Stomach (tissue), 4 donors: Measurements from ENCODE around the gene FCHO2.

Source experiments
- CTCF ChIP-seq, 7 experiments: fragments of 450-650 bp in 4 of 7; fragments of 200-600 bp in 3 of 7; sonication (generic) in 3 of 7; IDR thresholded peaks; one replicate each; pipeline ENCODE4 v1.5.1; 2016 to 2019; ENCODE audit warnings: antibody characterized with exemption in 7 of 7, control low read depth in 2 of 7, mild to moderate bottlenecking in 1 of 7
- EP300 ChIP-seq: sonication (generic); formaldehyde crosslinking; IDR thresholded peaks from one replicate; pipeline ENCODE4 v1.6.1; 2017; ENCODE audit warnings: antibody characterized with exemption
- POLR2A ChIP-seq, 4 donors: fragments of 450-650 bp; IDR thresholded peaks; one replicate each; pipeline ENCODE4 v1.6.1; 2016; ENCODE audit warnings: antibody characterized with exemption in 4 of 4, control low read depth in 2 of 4, mild to moderate bottlenecking in 1 of 4, moderate library complexity in 1 of 4
- POLR2AphosphoS5 ChIP-seq, 3 donors: sonication (generic); formaldehyde crosslinking; IDR thresholded peaks; one replicate each; pipeline ENCODE4 v1.6.1; 2016; ENCODE audit warnings: antibody characterized with exemption in 3 of 3

- TF ChIP-seq POLR2AphosphoS5 (IDR thresholded peaks at IDR 0.05): peak in 2 of 3 donors; percentile 74 to 81
- no peak for TF ChIP-seq CTCF (IDR thresholded peaks at IDR 0.05)
- TF ChIP-seq POLR2A (IDR thresholded peaks at IDR 0.05): peak in 1 of 4 donors; percentile 22
- no peak for TF ChIP-seq EP300
Observed at GRCh38 chr5:73120222-73121118, 164.6 kb downstream of the FCHO2 start, which contains the start of gene TMEM171.
